Left lobe of liver (tissue), 2 donors: Measurements from ENCODE around the gene MYG1. TPM values are rescaled to one million over a fixed set of nuclear protein-coding genes. Genes with fewer than 3 reads are reported as not detected.
"Not testable (repeated sequence)": the region's sequence is repeated elsewhere in the genome, so short reads cannot be mapped to it uniquely, and the experiment has no call there.

Source experiments
- ATAC-seq: fragments of 200-7000 bp; cut with Tn5 transposase; one replicate; pipeline ENCODE4 v1.9.1; 2020; ENCODE audit warnings: mild to moderate bottlenecking, moderate library complexity
- DNase-seq: peaks from one replicate; pipeline ENCODE4 v3.0.0-alpha.2; 2020; ENCODE audit warnings: low spot score
- total RNA-seq: library from RNA; stranded (reverse); gene quantifications from one replicate; pipeline ENCODE4 v1.2.1, GENCODE V29; 2021
- donor health status: DM: no; HTN: no; CAD: no; lungs with moderate emphysema.
- donor health status: DM: no; HTN: yes; CAD: no.

MYG1 gene
- total RNA-seq, 1 donor from 2014 or later, result 24.0 TPM

DNA sequence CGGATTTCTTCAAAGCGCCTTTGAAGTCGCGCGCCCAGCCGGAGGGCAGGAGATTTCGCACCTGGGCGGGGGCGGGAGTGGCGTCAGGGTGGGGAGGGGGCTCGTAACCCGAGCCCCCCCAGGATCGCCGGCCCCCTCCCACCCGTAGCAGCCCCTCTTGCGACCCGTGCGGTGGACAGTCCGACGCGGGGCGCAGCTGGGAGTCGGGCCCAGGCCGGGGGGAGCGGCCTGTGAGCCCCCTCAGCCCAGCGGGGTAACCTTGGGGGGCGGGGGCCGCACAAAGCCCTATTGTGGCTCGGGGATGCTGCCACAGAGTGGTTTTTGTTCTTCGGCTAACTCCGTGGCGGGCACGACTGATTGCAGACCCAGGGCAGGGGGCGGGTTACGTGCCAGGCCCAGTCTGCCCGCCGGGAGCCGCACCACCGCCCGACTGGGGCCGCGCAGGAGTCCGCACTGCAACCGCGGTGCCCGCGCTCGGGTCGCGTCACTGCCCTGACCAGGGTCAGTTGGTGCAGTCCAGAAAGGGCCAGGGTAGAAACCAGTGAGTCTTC is 26.1 kb downstream of the MYG1 start:
- ATAC-seq (peak; percentile 22), DNase-seq (peak; percentile 67)

DNA sequence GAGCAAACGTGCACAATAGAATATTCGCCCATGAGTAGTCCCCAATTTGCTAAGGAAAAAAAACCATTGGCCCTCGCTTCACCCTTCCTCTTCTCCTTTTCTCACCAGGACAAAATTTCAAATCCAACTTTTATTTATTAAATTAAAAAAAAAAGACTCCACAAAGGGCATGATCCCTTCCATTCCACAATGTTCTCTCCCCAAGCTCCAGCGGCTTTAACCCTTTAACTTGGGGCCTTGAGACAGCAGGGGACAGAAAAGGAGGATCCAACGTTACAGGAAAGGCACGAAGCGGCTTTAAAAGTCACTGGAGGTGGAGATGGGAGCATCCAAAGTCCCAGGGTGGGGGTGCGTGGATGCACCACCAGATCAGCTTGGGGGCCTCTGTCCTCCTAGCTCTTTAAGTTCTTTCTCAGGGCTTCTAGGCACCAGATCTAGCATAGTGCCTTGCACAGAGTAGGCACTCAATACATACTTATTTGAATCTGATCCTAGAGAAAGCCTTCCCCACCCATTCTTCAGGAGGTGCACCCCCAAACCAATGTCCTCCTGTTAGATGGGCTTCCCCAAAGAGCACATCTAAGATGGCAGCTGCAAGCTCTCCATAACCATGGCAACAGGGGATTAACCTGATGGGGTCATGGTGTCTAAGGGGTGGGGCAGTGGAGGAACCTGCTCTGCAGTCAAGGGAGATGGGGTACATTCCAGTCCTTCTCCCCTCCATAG is 27.1 kb downstream of the MYG1 start:
- no peak for DNase-seq

DNA sequence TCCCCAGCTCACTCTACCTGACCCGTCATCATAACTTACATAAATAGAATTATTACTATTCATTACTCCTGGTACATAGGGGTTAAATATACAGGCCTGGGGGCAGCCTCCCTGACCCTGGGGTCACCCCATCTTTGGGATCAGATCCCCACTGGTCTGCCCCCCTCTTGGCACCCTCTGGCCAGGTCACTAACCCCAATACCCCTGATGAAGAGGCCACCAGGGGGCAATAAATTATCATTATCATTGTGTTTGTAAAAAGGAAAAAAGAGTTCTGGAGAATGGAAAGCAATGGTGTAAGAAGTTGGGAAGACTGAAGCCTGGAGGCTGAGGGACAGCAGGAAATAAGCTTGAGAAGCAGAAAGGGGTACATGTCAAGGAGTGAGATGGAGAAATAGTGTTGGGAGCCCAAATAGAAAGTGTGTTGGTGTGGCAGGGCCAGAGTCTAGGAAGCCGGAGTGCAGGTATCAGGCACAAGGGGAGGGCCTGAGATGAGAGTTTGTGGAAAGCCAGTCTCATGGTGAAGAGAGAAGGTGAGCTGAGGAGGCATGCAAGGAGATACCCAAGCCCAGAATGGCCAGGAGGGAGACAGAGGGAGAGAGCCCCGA is 28.0 kb downstream of the MYG1 start:
- no peak for ATAC-seq
- DNase-seq, result no peak

More for the DNA sequence above, 27.1 kb downstream of the MYG1 start:
- ATAC-seq, result no peak

DNA sequence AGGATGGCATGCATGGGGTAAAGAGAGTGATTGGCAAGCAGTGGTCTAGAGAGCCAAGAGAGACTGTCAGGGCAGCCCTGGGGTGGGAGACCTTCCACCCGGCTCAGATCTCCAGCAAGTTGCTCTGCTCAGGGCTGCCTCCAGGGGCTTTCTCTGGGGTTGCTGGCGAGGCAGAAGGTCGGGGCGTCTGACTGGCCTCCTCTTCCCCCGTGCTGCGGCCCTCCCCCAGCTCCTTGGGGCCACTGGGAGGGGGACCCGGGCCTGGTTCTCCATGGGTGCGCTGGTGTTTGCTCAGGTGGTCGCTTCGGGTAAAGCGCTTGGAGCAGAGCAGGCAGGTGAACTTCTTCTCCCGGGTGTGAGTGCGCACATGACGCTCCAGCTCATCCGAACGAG is 28.5 kb downstream of the MYG1 start:
- DNase-seq (no peak), ATAC-seq (no peak)

DNA sequence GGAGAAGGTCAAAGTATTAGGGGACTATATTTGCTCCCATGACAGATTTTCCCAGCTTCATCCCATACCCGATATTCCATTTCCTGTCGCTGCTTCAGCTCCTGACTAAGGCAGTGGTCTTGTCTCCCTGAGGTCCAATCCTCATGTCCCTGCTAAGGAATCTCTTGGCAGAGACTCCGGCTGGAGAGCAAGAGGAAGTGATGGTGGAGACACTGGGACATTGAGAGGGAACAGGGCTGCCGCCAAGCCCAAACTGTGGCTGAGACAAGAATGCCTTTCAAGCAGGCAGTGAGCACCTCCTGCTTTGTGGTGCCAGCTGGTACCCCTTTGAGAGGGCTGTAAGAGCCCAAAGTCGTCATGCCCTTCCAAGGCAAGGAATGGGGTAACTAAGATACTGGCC is 31.2 kb downstream of the MYG1 start:
- ATAC-seq (no peak), DNase-seq (no peak)

DNA sequence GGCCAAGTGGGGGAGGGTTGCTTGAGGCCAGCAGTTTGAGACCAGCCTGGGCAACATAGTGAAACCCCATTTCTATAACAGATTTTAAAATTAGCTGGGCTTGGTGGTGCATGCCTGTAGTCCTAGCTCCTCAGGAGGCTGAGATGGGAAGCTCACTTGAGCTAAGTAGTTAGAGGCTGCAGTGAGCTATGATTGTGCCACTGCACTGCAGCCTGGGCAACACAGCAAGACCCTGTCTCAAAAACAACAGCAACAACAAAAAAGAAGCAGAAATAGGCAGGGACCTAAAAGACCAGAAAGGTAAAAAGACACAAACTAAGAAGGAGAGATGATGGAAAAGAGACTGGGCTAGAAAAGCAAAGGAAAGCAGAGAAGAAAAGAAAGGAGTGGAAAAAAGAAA is 32.8 kb downstream of the MYG1 start:
- ATAC-seq, DNase-seq: not testable (repeated sequence)

DNA sequence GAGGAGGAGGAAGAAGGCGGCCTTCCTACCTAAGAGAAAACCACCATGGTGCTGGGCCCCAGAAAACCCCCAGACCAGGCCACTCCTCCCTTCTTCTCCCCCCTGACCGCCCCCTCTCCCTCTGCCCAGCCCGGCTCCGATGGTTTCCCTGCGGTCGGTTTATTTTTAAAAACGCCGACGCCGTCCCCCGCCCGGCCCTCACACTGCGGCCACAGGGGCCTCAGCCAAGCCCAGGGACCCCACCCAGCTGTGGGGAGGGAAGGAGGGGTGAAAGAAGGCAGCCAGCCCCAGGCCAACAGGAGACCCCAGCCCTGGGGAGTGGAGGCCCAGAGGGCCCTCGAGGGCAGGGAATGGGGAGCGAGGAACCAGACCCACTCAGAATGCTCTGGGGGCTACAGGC is 33.2 kb downstream of the MYG1 start:
- ATAC-seq (no peak), DNase-seq (no peak)

DNA sequence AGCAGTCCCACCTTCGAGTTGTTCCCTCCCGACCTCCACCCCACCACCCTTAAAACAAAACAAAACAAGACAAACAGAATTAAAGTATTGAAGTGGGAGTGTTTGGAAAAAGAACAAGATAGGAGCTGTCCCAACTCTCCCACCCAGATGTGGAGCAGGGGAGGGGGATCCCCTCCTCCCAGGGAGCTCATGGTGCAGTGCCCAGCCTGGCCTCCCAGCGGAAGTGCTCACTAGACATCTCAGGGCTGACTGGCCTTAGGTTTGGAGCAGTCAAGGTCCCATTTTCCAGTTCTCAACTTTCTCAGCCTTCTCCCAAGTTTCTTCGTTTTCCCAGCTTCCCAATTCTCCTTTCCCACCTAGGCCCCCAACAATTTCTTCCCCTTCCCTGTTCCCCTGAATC is 33.8 kb downstream of the MYG1 start:
- ATAC-seq (no peak), DNase-seq (no peak)

DNA sequence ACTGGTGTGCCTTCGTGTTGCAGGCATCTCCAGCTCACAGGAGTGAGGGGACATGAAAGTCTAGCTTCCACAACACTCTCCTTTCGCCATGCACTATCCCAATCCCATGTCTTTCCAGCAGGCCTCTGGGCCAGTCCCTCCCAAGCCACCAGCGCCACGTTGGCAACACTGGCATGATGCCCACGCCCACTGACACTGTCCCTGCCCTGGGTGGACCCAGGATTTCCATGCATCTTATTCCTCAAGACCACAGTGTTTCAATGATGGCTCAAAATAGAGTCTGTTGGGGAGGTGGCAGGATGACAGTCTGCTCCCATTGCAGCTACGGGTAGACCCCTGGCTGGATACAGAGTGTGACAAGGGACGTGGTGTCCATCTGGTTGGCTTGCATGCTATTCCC is 34.4 kb downstream of the MYG1 start:
- no peak for DNase-seq
- no peak for ATAC-seq

DNA sequence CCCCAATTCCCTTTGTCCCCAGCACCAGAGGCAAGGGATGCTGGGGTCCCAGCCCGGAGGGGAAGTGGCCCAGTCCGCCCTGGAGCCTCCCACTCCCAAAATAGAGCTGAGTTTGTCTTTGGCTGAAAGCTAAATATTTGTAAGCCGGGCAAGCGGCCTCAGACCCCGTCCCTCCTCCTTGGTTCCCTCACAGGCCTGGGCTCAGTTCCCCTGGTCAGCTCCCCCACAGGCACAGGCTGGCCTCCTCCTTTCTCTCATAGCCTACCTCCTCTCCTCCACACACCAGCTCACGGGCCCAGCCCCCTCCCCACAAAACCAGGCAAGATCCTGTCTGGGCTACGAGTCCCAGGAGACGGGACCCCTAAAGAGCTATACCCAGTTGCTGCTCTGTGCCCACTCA is 35.3 kb downstream of the MYG1 start:
- ATAC-seq, result no peak
- DNase-seq, result no peak

DNA sequence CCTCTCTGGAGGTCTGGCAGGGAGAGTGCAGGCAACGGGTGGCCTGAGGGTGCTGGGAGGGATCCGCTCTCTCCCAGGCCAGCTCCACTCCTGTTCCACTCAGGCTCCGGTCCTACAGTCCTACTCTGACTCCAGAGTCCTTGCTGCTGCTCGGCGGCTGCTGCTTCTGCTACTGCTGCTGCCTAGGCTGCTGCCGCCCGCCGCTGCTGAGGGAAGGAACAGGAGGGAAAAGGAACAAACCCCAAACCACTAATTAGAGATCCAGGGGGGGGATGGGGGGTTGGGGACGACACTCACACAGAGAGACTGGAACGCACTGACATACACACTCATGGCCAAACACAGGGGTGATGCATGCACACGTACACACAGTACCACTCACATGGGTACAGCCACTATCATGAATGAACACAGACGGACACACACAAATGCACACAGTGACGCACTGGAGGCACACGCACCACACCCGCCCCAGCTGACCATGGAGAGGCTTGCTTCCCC is 36.7 kb downstream of the MYG1 start, which contains the start of gene SP7:
TSS of gene SP7 (minus strand) at position 174 of the 501 bp plus-strand sequence. CDS start 708 bp downstream, outside the sequence.
- ATAC-seq (no peak), DNase-seq (no peak)

DNA sequence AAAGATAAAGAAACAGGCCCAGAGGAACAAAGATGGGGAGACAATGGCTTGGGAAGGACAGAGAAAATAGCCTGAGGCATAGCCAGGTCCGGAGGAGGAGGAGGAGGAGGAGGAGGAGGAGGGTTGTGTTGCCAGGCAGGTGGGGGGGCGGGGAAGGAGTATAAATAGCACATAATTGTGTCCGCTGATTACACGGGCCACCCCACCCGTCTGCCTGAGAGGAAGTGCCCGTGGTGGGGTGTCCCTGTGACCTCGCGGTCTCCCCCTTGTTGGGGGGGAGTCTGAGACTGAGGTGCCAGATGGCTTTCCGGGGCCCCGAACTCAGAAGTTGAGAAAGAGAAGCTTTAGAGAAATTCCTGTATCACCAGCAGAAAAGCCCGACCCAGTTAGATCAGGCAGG is 38.5 kb downstream of the MYG1 start:
- no peak for ATAC-seq

DNA sequence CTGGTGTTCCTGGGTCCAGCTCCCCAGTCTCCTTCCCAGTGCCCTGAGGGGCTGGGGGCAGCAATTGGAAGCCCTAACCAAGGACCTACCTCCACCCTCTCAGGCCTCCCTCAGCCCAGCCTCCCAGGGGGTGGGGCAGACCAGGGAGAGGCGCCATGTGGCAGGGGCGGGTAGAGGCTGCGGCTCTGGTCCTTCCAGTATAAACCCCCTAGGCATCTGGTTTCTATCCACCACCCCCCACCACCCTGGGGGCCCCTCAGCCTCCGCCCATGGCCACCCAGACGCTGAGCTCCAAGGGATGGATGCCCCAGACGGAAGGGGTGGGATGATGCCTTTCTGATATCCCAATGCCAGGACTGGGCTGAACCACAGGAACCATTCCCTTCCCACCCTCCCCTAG is 39.4 kb downstream of the MYG1 start:
- no peak for DNase-seq
- no peak for ATAC-seq

More for the DNA sequence above, 38.5 kb downstream of the MYG1 start:
- DNase-seq, result no peak

DNA sequence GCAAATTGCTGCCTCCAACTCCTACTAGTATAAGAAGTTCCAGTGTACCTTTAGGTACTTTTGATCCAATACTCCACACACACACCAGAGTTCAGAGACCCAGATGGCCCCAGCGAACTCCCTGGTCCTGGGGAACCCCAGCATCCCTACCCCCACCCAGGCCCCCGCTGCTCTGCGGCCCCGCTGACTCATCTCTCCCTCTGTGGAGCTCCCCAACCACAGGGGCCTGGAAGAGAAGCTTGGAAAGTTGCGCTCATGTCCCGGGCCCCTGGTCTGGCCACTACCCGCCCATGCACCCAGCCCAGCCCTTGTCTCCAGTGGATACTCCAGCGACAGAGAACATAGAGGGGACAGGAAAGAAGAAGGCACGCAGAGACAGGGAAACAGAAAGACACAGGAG is 40.9 kb downstream of the MYG1 start:
- DNase-seq, result no peak

DNA sequence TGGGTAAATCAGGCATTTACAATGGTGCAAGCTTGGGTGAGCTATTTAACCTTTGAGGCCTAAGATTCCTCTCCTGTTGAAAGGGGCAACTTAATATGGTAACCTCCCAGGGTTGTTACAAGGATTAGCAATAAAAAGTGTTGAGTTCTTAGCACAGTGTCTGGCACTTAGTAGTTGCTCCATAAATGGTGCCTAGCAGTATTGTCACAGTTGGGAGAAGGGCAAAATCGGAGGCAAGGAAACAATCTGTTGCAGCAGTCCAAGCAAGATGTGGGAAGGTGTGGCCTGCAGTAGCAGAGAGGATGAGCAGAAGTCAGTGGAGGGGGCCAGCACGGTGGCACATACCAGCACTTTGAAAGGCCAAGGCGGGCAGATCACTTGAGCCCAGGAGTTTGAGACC is 44.0 kb downstream of the MYG1 start:
- ATAC-seq (no peak), DNase-seq (no peak)

More for the DNA sequence above, 40.9 kb downstream of the MYG1 start:
- no peak for ATAC-seq

DNA sequence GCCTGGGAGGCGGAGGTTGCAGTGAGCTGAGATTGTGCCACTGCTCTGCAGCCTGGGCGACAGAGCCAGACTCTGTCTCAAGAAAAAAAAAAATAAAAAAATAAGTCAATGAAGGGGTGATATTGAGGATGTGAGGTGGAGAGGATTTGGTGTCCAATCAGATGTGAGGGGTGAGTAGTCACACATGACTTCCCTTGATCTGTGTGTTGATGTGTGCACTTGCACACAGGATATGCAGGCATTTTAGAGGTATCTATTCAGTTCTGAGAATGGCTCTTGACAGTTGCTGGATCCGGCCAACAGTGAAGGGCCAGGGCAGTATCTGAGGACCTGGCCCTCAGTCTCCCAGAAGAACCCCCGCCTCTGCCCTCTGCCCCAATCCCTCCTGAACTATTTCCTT is 44.5 kb downstream of the MYG1 start:
- ATAC-seq, result no peak
- DNase-seq, result no peak

DNA sequence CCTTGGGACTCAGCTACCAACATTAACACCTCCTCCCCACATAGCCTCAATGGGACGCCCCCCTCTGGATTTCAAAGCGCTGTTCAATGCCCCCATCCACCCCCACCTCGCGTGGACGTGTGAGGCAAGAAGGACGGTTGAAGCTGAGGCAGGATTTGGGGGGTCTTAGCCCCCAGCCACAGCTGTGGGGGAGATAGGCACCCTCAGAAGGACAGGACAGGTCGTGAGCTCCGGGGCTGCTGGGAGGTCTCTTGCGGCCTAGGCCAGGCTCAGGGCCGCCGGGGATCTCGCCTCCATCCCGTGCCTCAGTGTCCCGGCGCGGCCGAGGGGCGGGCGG is 45.0 kb downstream of the MYG1 start:
- no peak for ATAC-seq
- DNase-seq, result no peak

DNA sequence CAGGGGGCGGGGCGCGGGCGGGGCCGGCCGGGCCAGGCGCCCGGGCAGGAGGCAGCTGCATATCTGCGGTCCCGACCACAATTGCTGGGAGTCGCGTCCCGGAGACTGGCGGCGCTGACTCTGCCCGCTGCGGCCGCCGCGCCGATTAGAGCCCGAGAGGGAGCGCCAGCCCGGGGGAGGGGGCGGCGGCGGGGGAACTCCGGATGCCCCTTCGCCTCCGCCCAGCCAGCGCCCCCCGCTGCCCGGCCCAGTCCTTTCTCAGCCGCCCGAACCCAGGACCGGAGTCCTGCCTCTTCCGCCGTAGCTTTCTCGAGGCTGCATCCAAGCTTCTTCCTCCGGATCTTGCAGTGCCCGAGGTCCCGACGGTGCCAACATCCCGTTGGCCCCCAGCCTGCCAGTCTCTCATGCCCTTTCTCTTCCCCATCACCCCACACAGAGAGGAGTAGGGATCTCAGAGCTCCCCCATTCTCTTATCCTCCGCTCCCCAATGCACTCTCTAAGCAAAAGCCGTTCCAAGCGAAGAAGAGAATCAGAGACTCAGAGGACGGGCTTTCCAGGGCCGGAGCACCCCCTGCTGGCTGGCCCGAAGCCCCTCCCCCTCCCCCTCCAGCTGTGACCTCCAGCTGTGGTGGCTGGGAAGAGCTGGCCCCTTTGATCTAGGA is 45.5 kb downstream of the MYG1 start:
- DNase-seq (peak; percentile 67), ATAC-seq (peak; percentile 94)

DNA sequence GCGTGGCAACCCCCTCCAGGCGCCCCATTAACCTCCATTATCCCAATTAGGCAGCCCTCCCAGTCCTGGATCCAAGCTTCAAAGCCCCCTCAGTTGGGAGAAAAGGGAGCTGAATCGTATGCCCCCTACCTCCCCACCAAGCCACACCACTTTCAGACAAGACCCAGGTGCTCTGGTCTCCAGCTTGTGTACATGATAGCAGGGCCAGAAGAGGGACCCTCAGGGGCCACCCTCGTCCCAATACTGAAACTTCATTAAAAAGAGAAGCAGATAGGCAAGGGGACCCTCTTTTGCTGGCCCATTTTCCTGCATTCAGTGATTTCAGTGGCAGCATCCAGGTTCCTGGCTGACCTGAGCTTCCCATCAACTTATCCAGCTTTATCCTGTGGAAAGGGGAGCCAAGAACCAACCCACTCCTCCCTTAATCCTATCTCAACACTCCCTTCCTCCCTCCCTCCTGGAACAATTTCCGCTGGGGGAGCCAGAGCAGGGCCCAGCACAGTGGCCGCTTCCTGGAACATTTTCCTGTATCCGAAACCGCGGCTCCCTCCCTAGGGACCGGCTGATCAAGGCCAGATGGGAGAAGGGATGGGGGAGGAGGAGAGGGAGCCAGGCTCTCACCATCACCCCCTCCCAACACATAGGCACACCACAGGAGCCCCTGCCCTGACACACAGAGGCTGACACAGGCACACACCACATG is 46.1 kb downstream of the MYG1 start:
- no peak for DNase-seq

DNA sequence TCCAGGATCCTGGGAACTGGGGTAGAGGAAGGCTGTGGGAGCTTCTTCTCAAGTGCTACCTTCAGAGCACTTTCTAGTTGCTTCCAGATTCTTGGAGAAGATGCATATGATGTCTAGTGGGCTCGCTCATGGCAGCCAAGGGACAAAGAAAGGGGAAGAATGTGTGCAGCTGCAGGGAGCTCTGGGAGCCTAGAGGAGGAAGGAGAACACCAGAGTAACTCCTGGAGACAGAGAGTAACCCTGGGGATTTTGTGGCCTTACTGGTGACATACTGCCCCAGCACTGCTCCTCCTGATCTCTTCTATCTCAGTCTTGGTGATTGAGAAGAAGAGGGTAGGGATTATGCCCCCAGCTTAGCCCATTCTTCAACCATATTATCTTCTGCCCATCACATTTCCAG is 47.0 kb downstream of the MYG1 start:
- ATAC-seq, result no peak
- DNase-seq, result no peak

More for the DNA sequence above, 46.1 kb downstream of the MYG1 start:
- peak; percentile 27 for ATAC-seq

DNA sequence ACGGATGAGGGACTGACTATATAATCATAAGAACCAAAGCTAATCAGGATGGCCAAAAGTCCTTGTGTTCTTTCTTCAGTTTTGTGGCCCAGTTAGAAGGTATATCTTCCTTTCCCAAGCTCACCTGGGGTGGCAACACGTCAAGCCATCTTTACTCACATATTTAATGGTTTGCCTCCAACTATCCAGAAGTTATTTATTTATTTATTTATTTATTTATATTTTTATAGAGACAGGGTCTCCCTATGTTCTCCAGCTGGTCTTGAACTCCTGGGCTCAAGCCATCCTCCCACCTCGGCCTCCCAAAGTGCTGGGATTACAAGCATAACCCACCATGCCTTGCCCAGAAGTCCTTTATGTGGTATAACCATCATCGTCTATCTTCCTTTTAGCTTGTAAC is 48.4 kb downstream of the MYG1 start:
- DNase-seq (no peak), ATAC-seq (no peak)
